Retina (tissue), 1 donor: Measurements from ENCODE around the gene NLGN1.

Experiments
- DNase-seq: peaks from one replicate; pipeline ENCODE4 v3.0.0-alpha.2; 2016

The NLGN1 gene

DNA sequence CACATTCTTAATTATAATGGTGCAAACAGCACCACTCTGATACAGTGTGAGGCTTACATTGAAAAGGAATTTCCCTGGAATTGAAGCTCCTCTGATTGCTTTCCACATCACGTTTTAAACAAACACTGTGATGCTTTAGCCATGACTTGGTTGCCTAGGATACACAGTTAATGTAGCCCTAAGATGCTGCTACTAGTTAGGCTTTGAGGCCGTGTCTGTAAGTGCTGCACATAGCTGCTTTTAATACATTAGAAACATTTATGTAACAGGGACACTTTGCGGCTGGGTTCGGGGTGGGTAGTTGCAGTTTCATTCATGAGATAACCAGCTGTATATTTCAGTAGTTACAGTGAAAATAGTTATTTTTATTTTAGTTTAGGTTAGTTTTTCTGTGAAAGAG lies 334.7 kb downstream of the NLGN1 start:
- DNase-seq = no peak

DNA sequence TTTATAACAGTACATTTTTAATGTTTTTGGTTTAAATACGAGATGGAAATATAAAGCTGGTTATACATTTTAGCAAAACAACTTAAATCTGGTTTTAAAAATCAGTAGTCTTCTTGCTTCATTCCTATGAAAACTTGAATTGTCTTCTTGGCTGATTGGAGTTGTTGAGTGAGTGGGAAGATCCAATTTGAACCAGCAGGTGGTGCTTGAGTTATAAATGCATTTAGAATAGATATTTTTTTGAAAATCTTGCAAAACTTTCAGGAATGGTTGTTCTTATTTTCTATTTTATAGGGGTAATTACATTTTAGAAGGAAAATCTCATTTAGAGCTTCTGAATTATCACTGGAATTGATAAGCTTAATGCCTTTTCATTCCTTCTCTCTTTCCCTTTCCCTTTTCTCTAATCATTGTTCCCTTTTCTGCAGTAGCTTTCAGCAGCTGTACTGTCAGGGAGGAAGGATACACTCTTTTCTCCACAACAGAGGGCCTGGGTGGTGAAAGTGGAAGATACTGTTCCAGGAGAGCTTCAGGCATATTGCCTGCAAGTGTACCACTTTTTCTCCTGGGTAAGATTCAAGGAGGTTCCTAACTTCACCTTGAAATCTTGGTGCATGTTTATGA lies 335.6 kb downstream of the NLGN1 start:
- DNase-seq = no peak

DNA sequence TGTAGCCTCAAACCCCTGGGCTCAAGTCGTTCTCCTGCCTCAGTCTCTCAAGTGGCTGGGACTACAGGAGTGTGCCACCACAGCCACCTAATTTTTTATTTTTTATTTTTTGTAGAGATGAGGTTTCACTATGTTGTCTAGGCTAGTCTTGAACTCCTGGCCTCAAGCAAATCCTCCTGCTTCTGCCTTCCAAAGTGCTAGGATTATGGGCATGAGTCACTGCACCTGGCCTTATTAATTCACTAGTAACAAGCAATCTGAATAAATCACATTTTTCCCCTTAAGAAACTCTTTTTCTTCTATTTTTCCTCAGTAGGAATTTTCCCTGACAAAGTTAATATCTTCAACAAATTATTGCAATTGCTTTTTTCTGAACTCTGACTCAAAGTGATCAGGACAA lies 336.9 kb downstream of the NLGN1 start:
- no peak for DNase-seq

DNA sequence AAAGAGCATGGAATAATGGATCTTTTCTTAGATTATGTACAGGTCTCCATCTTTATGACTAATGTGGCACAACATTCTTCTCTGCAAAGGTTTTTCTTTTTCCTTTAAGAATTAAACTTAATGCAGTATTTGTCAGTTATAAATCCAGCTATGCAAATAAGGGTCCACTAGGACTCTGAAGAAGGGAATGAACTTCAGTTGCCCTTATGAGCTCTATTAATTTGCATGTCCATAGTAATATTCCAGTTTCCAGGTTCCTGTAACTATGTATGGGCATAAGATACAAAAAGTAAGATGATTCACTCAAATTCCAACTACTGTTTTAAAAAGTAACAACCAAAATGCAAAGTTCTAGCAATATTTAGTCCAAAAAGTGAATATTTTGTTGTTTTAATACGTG lies 337.4 kb downstream of the NLGN1 start:
- no peak for DNase-seq

DNA sequence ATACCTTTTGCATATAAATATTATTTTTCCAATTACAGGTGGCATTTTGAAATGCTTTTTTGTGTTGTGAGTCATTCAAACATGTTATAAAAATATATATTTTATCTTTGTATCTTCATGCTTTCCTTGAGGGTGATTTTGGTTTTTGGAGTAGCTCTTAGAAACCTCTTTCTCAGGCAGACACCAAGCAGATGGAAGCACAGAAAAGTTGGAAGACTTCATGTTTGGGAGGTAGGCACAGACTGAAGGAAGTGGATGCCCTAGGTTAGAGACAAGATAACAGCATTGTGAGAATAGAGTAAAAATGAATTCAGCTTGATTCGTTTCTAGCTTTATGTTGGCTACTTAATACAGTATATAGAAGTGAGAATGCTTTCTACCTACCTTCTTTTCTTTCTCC lies 338.3 kb downstream of the NLGN1 start:
- DNase-seq = no peak

DNA sequence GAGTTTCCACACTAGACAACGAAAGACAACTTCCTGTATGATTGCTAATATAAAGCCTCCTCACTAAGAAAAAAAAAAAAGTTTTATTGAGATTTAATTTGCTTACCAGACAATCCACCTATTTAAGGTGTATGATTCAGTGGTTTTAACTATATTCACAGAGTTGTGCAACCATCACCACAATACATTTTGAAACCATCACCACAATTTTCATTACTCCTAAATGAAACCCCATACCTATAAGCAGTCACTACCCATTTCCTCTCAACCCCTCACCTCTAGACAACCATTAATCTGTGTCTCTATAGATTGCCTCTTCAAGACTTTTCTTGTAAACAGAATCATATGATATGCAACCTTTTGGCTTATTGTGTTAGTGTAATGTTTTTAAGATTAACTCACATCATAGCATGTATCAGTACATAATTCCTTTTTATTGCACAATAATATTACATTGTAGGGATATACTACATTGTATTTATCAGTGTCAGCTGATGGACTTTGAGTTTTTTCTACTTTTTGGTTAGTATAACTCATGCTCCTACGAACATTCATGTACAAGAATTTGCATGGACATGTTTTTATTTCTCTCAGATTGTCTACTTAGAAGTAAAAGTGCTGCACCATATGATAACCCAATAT lies 339.7 kb downstream of the NLGN1 start:
- DNase-seq = no peak

DNA sequence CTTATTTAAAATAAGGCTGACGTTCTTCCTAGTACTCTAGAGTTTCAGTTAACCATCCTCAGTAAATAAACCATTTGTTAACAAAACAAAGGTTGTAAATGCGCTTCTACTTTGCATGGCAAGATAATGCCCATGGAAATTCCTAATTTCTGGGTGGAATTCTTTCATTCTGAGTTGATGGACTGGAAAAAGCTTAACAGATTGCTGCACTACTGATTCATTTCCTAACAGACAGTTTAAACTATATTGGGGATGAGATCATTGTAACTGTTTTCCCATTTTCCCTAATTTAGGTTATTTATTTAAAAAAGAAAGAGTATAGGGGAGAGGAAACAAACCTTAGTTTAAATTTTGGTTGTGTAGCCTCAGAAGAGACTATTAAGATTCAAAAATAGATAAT lies 342.2 kb downstream of the NLGN1 start:
- DNase-seq = no peak

DNA sequence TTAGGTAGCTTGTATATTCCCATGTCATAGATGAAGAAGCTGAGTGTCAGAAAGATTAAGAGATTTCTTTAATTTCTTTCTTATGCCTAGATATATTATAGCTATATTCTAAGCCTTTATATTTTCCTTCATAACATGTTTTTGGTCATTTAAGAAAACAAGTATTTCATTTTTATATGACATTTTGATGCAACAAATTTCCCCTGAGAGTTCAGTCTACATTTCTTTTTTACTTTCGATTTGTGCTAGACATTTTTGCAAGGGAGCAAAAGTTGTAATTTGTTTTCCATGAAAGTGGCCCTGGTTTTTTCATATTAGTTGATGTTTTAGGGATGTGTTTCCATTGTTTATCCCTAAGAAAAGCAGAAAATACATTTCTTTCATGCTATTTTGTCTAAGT lies 344.9 kb downstream of the NLGN1 start:
- DNase-seq = no peak

DNA sequence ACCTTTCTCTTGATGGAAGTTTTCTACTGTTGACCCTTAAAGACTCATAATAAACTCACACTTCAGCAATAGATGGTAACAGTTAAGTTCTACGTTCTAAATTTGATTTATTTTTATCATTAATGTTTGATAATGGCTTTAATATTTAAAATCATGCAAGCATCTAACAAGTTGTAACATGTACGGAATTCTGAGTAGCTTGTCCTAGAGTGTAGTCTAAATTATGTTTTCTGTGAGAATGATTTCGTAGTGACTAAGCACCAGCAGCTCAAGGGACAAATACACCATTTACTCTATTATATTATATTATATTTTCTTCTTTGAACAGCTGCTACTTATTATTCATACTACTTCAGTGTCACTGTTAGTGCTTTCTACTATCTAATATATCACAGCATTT lies 345.6 kb downstream of the NLGN1 start:
- DNase-seq = no peak

DNA sequence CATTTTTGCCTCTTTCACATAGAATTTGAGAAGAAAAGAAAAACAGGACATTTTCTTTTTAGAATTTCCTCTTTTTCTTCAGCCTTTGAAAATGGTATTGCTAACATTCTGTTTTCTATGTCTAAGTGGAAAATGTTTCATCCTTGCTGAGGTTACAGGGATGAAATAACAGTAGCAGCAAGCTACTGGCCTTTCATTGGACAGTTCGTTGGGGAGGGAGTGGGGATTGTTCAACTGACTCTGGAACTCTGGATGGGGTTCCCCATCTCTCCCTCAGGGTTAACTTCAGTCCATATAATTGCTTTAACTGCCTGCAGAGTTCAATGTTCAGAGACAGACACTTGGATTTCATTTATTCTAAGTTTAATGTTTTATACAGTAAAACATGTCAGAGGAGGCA lies 346.0 kb downstream of the NLGN1 start:
- DNase-seq = no peak

DNA sequence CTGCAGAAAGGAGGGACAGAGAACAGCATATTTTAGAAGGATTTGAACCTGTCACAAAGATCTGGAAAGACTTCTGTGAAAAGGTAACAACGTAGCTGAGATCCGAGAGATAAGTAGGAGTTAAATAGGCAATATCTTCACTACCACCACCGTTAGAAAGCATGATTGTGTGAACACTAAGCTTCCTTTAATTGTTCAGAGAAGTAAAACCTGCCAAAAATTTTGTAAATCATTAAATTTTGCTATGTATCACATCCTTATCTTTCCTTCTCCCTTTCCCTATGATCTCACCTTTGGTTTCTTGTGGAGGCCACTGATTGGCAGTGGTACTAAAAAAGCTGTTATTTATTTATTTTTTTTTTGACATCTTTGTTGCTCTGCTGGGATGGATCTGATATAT lies 346.9 kb downstream of the NLGN1 start:
- DNase-seq = no peak

DNA sequence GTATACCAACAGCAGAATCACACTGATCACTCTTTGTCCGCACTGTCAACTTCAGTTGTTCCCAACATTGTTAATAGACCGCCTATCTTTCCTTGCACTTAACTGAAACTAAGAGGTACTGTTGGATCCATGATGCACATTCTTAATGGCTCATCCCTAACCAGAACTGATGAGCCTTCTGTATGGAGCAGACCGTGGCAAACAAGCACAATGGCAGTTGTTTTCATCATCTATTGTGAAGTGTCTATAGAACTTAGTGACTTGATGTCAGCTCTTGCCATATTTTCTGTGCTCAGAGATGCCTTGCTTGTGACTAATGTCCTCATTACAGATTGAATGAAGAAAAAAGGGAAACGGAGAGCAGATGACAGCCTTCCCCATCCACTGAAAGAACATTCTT lies 347.4 kb downstream of the NLGN1 start:
- peak; percentile 6 for DNase-seq

DNA sequence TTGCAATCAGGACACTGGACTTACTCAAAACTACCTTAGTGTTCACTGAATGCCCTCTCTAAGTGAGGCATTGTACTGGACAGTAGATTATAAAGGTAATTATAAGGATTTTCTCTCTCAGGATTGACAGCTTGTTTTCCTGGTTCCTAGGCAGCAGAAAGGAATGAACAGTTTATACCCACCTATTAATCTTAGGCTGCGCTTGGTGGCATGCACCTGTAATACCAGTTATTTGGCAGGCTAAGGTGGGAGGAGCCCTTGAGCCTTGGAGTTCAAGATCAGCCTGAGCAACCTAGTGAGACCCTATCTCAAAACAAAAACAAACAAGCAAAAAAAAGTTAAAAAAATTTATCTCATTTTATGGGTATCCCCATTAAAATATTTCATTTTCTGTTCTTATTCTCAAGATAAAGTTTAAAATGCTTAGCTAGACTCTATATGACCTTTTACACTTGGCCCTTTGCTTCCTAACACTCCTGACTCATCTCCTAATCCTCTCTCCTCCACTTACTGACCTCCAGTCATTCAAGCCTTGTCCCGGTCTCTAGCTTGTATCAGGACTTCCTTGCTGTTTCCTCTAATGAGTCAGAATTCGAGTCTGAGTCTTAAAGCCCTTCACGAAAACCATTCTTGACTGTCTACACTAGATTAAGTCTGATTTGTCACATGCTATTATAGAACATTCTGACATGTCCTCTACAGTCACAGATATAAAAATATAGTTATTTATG lies 348.6 kb downstream of the NLGN1 start:
- DNase-seq = no peak

DNA sequence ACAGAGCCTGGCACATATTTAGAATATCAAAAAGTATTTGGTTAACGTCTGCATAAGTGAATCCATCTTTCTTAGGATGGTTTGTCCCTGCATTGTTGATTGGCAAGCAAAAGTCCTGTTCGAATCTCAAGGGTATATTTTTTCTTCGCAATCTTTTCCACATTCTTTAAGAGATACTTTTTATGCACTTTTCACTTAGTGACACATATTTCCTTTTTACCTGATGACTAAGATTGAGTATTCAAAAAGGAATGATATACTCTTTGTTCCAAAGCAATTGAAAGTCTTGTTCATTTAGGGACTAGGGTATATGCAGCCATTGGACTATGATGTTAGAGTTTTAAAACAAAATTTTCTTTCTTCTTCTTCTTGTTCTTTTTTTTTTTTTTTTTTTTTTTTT lies 349.9 kb downstream of the NLGN1 start:
- no peak for DNase-seq

DNA sequence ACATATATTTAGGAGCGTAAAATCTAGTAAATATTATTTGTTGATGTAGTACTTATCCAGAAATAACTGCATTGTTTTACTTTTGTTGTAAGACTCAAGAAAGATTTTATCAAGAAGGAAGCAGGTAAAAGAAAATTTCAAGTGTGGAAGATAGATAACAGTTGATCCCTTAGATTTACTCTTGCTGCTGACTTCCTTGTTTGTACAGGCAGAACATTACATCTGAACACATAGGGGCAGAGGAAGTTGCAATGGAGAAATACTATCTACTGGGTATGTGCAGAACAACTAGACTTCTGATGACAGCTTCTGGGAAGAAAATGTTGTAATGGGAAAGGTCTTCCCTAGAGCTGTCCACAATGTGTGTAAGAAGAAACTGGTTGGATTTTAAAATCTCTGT lies 350.6 kb downstream of the NLGN1 start:
- DNase-seq = no peak

DNA sequence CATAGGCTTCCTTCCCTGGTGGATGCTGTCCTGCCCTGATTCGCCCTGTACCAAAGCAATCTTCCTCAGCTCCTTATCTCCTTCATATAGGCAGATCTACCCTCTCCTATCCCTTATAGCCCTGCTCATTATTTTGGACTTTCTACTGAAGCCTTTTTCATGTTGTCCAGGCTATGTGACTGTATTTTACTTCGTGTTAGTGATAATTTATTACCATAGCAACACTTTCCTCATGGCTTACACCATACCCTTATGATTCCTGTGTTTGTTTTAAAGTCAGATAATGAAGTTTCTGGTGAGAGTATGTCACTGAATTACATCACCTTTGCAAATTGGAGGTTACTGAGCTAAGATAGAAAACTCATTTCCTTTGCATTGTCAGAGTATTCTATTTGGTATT lies 352.6 kb downstream of the NLGN1 start:
- no peak for DNase-seq

DNA sequence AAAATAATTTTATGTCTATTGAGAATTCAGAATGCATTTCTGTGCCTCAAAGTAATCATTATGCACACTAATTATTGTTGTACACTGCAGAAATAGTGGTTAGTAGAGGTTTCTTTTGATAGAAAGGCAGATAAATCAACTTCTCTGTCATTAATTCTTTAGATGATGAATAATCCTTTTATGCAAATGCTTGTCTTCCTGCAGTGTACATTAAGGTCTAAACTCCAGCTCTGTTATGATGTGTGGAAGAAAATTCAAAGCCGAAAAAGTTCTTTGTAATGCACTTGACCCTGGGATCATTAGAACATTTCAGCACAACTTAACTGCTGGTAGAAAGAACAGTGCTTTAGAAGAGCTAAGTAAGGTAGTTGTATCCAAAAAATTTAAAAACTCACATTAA lies 353.0 kb downstream of the NLGN1 start:
- DNase-seq = no peak

DNA sequence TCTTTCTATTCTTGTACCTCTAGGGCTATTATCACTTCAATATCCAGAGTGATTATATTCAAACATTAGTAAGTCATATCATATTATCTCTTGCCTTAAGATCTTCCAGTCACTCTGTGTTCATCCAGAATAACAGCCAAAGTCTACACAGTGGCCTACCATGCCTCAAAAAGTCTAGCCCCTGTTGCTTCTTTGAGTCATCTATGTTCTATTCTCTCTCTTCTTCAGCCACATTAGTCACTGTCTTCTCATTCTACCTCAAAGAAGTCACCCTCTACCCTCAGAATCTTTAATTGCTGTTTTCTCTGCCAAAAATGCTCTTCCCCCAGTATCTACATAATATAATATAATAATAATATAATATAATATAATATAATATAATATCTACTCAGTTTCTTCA lies 356.0 kb downstream of the NLGN1 start:
- DNase-seq = no peak

DNA sequence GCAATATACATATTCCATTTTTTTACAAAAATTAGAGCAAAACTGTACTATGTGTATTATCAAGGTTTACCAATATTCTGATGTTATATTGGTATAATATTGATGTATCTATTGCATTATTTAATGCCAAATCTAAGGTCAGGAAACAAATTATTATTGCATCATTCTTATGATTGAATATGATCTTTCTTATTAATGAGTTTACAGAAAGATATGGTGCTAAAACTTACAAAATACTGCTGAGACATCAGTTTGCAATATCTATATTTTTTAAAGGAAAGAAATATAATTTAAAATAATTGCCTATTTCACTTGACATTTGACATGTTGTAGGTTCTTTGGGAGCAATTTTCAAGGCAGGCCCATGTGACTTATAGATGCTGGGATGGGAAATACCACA lies 357.6 kb downstream of the NLGN1 start:
- DNase-seq = no peak

DNA sequence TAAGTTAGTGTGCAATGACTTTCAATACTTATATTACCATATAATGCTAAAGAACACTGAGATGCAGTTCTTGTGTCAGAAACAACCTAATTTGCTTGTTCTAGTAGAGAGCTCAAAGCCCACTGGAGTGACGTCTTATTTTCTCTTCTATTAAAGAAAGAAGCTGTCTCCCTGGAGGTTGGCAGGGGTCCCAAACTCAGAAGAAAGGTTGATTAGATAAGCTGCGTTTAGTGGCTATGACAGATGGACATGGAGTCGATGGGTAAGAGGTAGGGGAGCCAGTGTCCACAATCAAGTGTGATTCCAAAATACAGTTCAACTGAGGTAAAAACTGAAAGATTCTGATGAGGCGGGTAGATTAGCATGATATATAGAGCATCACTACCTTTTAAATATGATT lies 363.6 kb downstream of the NLGN1 start:
- peak; percentile 6 for DNase-seq

DNA sequence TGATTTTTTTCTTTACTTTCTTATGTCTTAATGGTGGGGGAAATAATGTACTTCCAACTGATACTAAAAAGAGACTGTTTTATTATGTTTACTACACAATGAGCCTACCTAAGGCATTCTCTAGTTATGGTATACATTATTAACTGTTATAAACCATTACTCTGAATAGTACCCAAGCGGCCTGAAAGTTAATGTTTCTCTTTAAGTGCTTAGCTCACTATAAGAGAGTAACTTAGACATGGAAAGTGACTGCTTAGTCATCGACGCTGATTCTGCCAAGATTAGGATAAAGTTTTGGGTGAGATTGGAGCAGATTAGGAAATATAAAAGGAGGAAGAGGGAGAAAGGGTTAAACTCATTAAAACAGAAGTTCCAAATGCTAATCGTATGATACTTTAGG lies 365.0 kb downstream of the NLGN1 start:
- DNase-seq = no peak

DNA sequence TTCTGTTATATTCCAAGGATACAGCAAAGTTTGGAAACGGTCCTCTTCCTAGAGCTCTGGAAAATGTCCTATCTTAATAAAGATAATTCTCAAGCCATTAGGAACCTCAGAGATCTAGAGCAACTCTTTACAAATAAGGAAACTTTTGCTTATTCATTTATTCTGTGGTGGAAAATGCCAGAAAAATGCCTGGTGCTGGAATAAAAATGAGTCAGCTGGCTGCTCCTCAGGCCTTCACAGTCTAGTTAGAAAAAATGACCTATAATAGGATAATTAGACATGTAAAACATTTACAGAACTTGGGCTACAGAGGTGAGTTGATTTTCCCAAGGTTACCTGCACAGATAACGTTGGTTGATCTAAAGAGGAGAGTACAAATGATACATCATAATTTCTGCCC lies 372.5 kb downstream of the NLGN1 start:
- no peak for DNase-seq

DNA sequence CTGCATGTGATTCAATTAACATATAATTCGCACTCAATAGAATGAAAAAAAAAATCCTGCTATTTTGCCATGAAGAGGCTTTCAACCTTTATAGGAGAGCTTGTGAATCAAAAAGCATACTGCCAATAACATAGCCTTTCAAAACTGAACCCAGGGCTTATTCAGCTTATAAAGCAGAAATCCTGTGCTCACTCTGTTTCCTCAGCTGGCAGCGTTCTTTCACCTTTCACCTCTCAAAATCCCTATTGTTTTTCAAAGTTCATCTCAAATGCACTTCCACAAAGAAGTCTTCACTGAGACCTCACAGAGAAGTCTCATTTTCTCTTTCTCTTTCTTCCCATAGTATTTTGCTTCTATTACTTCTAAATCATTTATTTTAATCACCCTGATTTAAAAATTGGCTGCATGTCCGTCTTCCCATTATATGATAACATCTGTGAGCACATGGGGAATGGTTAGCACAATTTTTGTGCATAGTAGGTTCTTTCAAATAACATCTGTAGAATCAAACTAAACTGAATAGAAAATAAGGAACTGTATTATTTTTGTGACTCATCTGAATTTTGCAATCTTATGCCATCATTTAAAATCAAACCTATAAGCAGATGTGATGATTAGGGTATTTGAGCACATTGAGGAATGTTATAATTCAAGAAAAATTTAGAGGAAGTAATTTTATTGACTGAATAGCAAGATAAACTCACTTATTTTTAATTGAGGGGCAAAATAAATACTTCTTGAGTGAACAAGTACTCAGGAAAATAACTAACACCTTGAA lies 373.4 kb downstream of the NLGN1 start:
- DNase-seq = no peak

DNA sequence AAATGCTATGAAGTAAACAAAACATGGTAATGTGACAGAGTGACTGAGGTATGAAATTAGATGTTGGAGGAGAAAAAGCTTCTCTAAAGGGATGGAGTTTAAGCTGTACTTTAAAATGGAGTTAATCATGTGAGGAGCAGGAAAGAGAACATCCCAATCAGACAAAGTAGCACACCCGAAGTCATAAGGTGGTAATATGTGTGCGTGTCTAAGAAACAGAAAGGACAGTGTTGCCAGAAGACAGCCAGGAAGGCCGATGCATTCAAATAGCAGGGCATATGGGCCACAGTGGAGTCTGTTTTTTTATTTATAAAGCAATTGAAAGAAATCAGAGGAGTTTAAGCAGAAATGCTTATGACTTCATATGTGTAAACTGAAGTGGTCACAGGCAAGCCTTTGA lies 376.3 kb downstream of the NLGN1 start:
- no peak for DNase-seq
